Fibroblast of lung (primary cell): ENCODE results near the gene POSTN. TPM values are rescaled to one million over a fixed set of nuclear protein-coding genes. Genes with fewer than 3 reads are reported as not detected.
"Not testable (repeated sequence)": the region's sequence is repeated elsewhere in the genome, so short reads cannot be mapped to it uniquely, and the experiment has no call there.

ENCODE experiments used
- DNase-seq, 2 donors: peaks; one replicate each; pipeline versions ENCODE4 v3.0.0 to v3.0.0-alpha.2; 2010; ENCODE audit warnings: low read depth in 2 of 2
- H2AFZ ChIP-seq: 2 replicates; pipeline ENCODE4 v1.5.1; 2012; ENCODE audit warnings: low read length, control low read depth, inconsistent platforms
- H3K27ac ChIP-seq: 2 replicates; pipeline ENCODE4 v1.5.1; 2011; ENCODE audit warnings: low read length, control low read depth; ENCODE audit not compliant: insufficient read depth
- H3K27me3 ChIP-seq: 2 replicates; pipeline ENCODE4 v1.5.1; 2011; ENCODE audit warnings: mild to moderate bottlenecking, low read length; ENCODE audit not compliant: control insufficient read depth, insufficient read depth
- H3K36me3 ChIP-seq: 2 replicates; pipeline ENCODE4 v1.5.1; 2011; ENCODE audit warnings: low read length; ENCODE audit not compliant: control insufficient read depth, insufficient read depth
- H3K4me1 ChIP-seq: 2 replicates; pipeline ENCODE4 v1.5.1; 2011; ENCODE audit warnings: low read length; ENCODE audit not compliant: control insufficient read depth, insufficient read depth; ENCODE audit errors: extremely low read depth
- H3K4me2 ChIP-seq: 2 replicates; pipeline ENCODE4 v1.5.1; 2011; ENCODE audit warnings: low read length, control low read depth; ENCODE audit not compliant: insufficient read depth; ENCODE audit errors: extremely low read depth
- H3K4me3 ChIP-seq, 4 experiments: fragments of 200-600 bp in 1 of 4; sonication (generic) in 1 of 4; replicated peaks in 1 of 4; 2 replicates each; pipeline ENCODE4 v1.5.1; 2011 to 2016; ENCODE audit warnings: low read length in 4 of 4, low read depth in 3 of 4, mild to moderate bottlenecking in 3 of 4, control low read depth in 2 of 4, inconsistent platforms in 1 of 4, mixed read lengths in 1 of 4; ENCODE audit not compliant: insufficient read depth in 1 of 4; ENCODE audit errors: control extremely low read depth in 1 of 4
- H3K79me2 ChIP-seq: 2 replicates; pipeline ENCODE4 v1.5.1; 2012; ENCODE audit warnings: mild to moderate bottlenecking, low read length, inconsistent platforms; ENCODE audit not compliant: control insufficient read depth, insufficient read depth
- H3K9ac ChIP-seq: 2 replicates; pipeline ENCODE4 v1.5.1; 2011; ENCODE audit warnings: mild to moderate bottlenecking, low read length, control low read depth; ENCODE audit not compliant: insufficient read depth
- H3K9me3 ChIP-seq: 2 replicates; pipeline ENCODE4 v1.5.1; 2012; ENCODE audit warnings: low read depth, low read length; ENCODE audit not compliant: control insufficient read depth, insufficient read depth
- H4K20me1 ChIP-seq: 2 replicates; pipeline ENCODE4 v1.5.1; 2011; ENCODE audit warnings: low read length; ENCODE audit not compliant: control insufficient read depth, insufficient read depth; ENCODE audit errors: extremely low read depth
- CTCF ChIP-seq, 2 donors: IDR thresholded peaks in 1 of 2; conservative IDR thresholded peaks in 1 of 2; 1 replicate in 1 of 2; 2 replicates in 1 of 2; pipeline ENCODE4 v1.5.1; 2011 to 2012; ENCODE audit warnings: low read length in 2 of 2, control low read depth in 1 of 2, inconsistent platforms in 1 of 2, low read depth in 1 of 2, mild to moderate bottlenecking in 1 of 2
- EZH2 ChIP-seq: IDR thresholded peaks from 2 replicates; pipeline ENCODE4 v1.5.1; 2012; ENCODE audit warnings: low read length, control low read depth, mild to moderate bottlenecking; ENCODE audit errors: missing control alignments
- polyA plus RNA-seq, 2 donors: library from polyadenylated mRNA; depleted of rRNA in 1 of 2; stranded (reverse) in 1 of 2; unstranded in 1 of 2; fragments of >200 nt; gene quantifications; 2 replicates each; pipeline ENCODE4 v1.2.1, GENCODE V29; 2011 to 2012; ENCODE audit warnings: missing spikeins in 1 of 2
- total RNA-seq: library from RNA; depleted of rRNA; stranded (reverse); fragments of >200 nt; gene quantifications from 2 replicates; pipeline ENCODE4 v1.2.1, GENCODE V29; 2014

The POSTN gene
- total and polyA plus RNA-seq, 2 donors (not counting 1 experiment from before 2014, with no cell fraction given) = 221 to 1,141 TPM

GRCh38 chr13:37560526-37560925 is 38.0 kb downstream of the POSTN start:
- TF ChIP-seq EZH2 (no peak), CTCF (conservative IDR thresholded peaks at IDR 0.05 in 1 of 2, IDR thresholded peaks at IDR 0.05 in 1 of 2; ENCODE audit: low read depth in 1 of 2, low read length in 2 of 2) (no peak)
- H3K4me2 ChIP-seq = no peak overlapping the region
- H4K20me1 ChIP-seq = no peaks in the 10 kb centered on the region
- H3K9ac ChIP-seq = no peak overlapping the region
- no peak overlapping the region for H3K4me3 ChIP-seq
- H3K27me3 ChIP-seq = no peaks in the 10 kb centered on the region
- no peaks in the 10 kb centered on the region for H3K4me1 ChIP-seq
- peak in 1 of 2 donors; percentile 20 for DNase-seq
- no peaks in the 10 kb centered on the region for H3K36me3 ChIP-seq
- no peaks in the 10 kb centered on the region for H3K79me2 ChIP-seq
- no peak overlapping the region for H2AFZ ChIP-seq
- no peaks in the 10 kb centered on the region for H3K9me3 ChIP-seq
- H3K27ac ChIP-seq = no peak overlapping the region

GRCh38 chr13:37558766-37559165 is 39.8 kb downstream of the POSTN start:
- not testable (repeated sequence) for H3K4me1 ChIP-seq, H2AFZ ChIP-seq, H3K4me3 ChIP-seq, H4K20me1 ChIP-seq, H3K4me2 ChIP-seq, H3K36me3 ChIP-seq, H3K27ac ChIP-seq, H3K27me3 ChIP-seq, H3K9ac ChIP-seq, H3K9me3 ChIP-seq, H3K79me2 ChIP-seq
- peak in 1 of 2 donors; percentile 35 for DNase-seq

GRCh38 chr13:37546087-37546486 is 52.5 kb downstream of the POSTN start:
- Histone ChIP-seq H3K36me3 (no peaks in the 10 kb centered on the region), H4K20me1 (no peaks in the 10 kb centered on the region), H3K4me1 (no peaks in the 10 kb centered on the region), H3K27ac (no peak overlapping the region), H2AFZ (no peak overlapping the region), H3K27me3 (no peaks in the 10 kb centered on the region), H3K4me2 (no peak overlapping the region), H3K9ac (no peak overlapping the region), H3K9me3 (no peaks in the 10 kb centered on the region), H3K79me2 (no peaks in the 10 kb centered on the region), H3K4me3 (no peak overlapping the region)
- DNase-seq = no peak
- TF ChIP-seq CTCF (conservative IDR thresholded peaks at IDR 0.05 in 1 of 2, IDR thresholded peaks at IDR 0.05 in 1 of 2; ENCODE audit: low read depth in 1 of 2, low read length in 2 of 2) = no peak
- no peak for TF ChIP-seq EZH2
